H1 (cell line): ENCODE results near the gene NOL3. TPM values are rescaled to one million over a fixed set of nuclear protein-coding genes. Genes with fewer than 3 reads are reported as not detected.

Source experiments
- ASH2L ChIP-seq: fragments of 200-600, 300-600 bp; sonication (generic); IDR thresholded peaks from one replicate; pipeline ENCODE4 v1.7.1; 2017; ENCODE audit warnings: low read length
- CBX5 ChIP-seq: fragments of 300-800, 300-1000 bp; sonication (generic); IDR thresholded peaks from 2 replicates; pipeline ENCODE4 v1.7.1; 2016; ENCODE audit warnings: antibody characterized with exemption, low read length, low read depth
- CEBPB ChIP-seq: IDR thresholded peaks from 2 replicates; pipeline ENCODE4 v1.6.1; 2012; ENCODE audit warnings: low read depth, low read length
- CHD1 ChIP-seq: IDR thresholded peaks from 2 replicates; pipeline ENCODE4 v1.6.1; 2012; ENCODE audit warnings: low read depth, low read length, improper control_type of control experiment
- CHD2 ChIP-seq: IDR thresholded peaks from 2 replicates; pipeline ENCODE4 v1.6.1; 2012; ENCODE audit warnings: low read length, improper control_type of control experiment
- CREB1 ChIP-seq: IDR thresholded peaks from 2 replicates; pipeline ENCODE4 v1.6.1; 2012; ENCODE audit warnings: inconsistent platforms
- E2F6 ChIP-seq: IDR thresholded peaks from 2 replicates; pipeline ENCODE4 v1.6.1; 2012; ENCODE audit warnings: inconsistent platforms
- EGR1 ChIP-seq: IDR thresholded peaks from 2 replicates; pipeline ENCODE4 v1.6.1; 2011; ENCODE audit warnings: low read depth, low read length, borderline replicate concordance
- HDAC6 ChIP-seq: IDR thresholded peaks from one replicate; pipeline ENCODE4 v1.7.1; 2012; ENCODE audit warnings: low read depth, mild to moderate bottlenecking, inconsistent platforms, low read length, moderate library complexity
- KDM4A ChIP-seq: IDR thresholded peaks from one replicate; pipeline ENCODE4 v1.7.1; 2012; ENCODE audit warnings: low read depth, mild to moderate bottlenecking, moderate library complexity, low read length, inconsistent platforms; ENCODE audit not compliant: severe bottlenecking
- KDM5A ChIP-seq: fragments of 200-600 bp; IDR thresholded peaks from 2 replicates; pipeline ENCODE4 v1.7.1; 2012; ENCODE audit warnings: mild to moderate bottlenecking, low read length, inconsistent platforms, mixed read lengths
- MAX ChIP-seq: IDR thresholded peaks from 2 replicates; pipeline ENCODE4 v1.6.1; 2012; ENCODE audit warnings: inconsistent platforms
- NANOG ChIP-seq: IDR thresholded peaks from 2 replicates; pipeline ENCODE4 v1.6.1; 2011; ENCODE audit warnings: low read length, low read depth, mild to moderate bottlenecking, inconsistent platforms; ENCODE audit not compliant: insufficient read depth, poor library complexity, severe bottlenecking
- PHF8 ChIP-seq: fragments of 200-600 bp; sonication (generic); conservative IDR thresholded peaks from 2 replicates; pipeline ENCODE4 v1.7.1; 2012; ENCODE audit warnings: low read depth, mild to moderate bottlenecking, inconsistent platforms, low read length, moderate library complexity
- POLR2A ChIP-seq, 2 experiments: IDR thresholded peaks; 1 replicate in 1 of 2; 2 replicates in 1 of 2; pipeline ENCODE4 v1.6.1; 2011; ENCODE audit warnings: low read depth in 2 of 2, low read length in 2 of 2, mild to moderate bottlenecking in 2 of 2; ENCODE audit errors: control extremely low read depth in 1 of 2
- POLR2AphosphoS5 ChIP-seq: IDR thresholded peaks from 2 replicates; pipeline ENCODE4 v1.6.1; 2011; ENCODE audit warnings: low read depth, low read length
- RBBP5 ChIP-seq: IDR thresholded peaks from 2 replicates; pipeline ENCODE4 v1.7.1; 2012; ENCODE audit warnings: low read depth, mild to moderate bottlenecking, inconsistent platforms, low read length, moderate library complexity, borderline replicate concordance
- SIN3A ChIP-seq, 2 experiments: IDR thresholded peaks in 1 of 2; conservative IDR thresholded peaks in 1 of 2; 2 replicates each; pipeline ENCODE4 v1.6.1; 2011 to 2012; ENCODE audit warnings: low read length in 2 of 2, improper control_type of control experiment in 1 of 2, low read depth in 1 of 2, mild to moderate bottlenecking in 1 of 2
- SIRT6 ChIP-seq: IDR thresholded peaks from one replicate; pipeline ENCODE4 v1.7.1; 2012; ENCODE audit warnings: low read length, inconsistent platforms
- SP1 ChIP-seq: IDR thresholded peaks from 2 replicates; pipeline ENCODE4 v1.6.1; 2011; ENCODE audit warnings: low read depth, low read length
- TAF1 ChIP-seq: IDR thresholded peaks from 2 replicates; pipeline ENCODE4 v1.6.1; 2011; ENCODE audit warnings: mild to moderate bottlenecking, low read depth, low read length
- TBP ChIP-seq: IDR thresholded peaks from 2 replicates; pipeline ENCODE4 v1.6.1; 2011; ENCODE audit warnings: low read depth, low read length, improper control_type of control experiment
- USF2 ChIP-seq: IDR thresholded peaks from 2 replicates; pipeline ENCODE4 v1.6.1; 2011; ENCODE audit warnings: low read length, improper control_type of control experiment
- YY1 ChIP-seq: IDR thresholded peaks from 2 replicates; pipeline ENCODE4 v1.6.1; 2011; ENCODE audit warnings: low read depth, mild to moderate bottlenecking, low read length
- polyA plus RNA-seq, 7 experiments: library from polyadenylated mRNA; depleted of rRNA in 3 of 7; stranded (reverse) in 5 of 7; unstranded in 2 of 7; fragments of >200 nt in 5 of 7; fragments of 200-250 nt in 2 of 7; gene quantifications; 1 replicate in 5 of 7; 2 replicates in 1 of 7; 4 replicates in 1 of 7; pipeline versions ENCODE4 v1.2.1 to v1.2.3, GENCODE V29; 2011 to 2013; ENCODE audit warnings: missing spikeins in 2 of 7, mixed read lengths in 2 of 7
- total RNA-seq: library from RNA; stranded (reverse); fragmentation: NEBNext Ultra II Directional; extraction: Animal tissue kit (Norgen Biotek cat#: 25700); gene quantifications from 2 replicates; pipeline ENCODE4 v1.2.1, GENCODE V29; 2021

NOL3 gene
- total and polyA plus RNA-seq, 2 of the 8 experiments (the other 6 are each of a cell fraction or from before 2014, with no cell fraction given), result 2.2 to 4.6 TPM

- TF ChIP-seq EGR1 (no peak), SIRT6 (no peak), USF2 (0 out of 2 replicates have a peak, but pooled peaks have one; percentile 3), CHD1 (no peak), CBX5 (no peak), NANOG (peak; percentile 36), PHF8 (peak; percentile 53; the same call in 1 of the 2 replicates), RBBP5 (peak; percentile 79; the same call in 1 of the 2 replicates), CREB1 (peak; percentile 66), POLR2AphosphoS5 (peak; percentile 51; the same call in 1 of the 2 replicates), ASH2L (peak; percentile 59), E2F6 (peak; percentile 89), TBP (peak; percentile 16; the same call in 1 of the 2 replicates), CEBPB (no peak), KDM5A (no peak), MAX (peak; percentile 96), HDAC6 (no peak), SP1 (no peak), YY1 (0 out of 2 replicates have a peak, but pooled peaks have one; percentile 27), SIN3A (conservative IDR thresholded peaks at IDR 0.05 in 1 of 2, IDR thresholded peaks at IDR 0.05 in 1 of 2; ENCODE audit: low read depth in 1 of 2, low read length in 2 of 2) (peak in 1 of 2 experiments; percentile 86; a peak in 2 of 4 replicates), POLR2A (IDR thresholded peaks at IDR 0.05; ENCODE audit: control extremely low read depth in 1 of 2, low read depth in 2 of 2, low read length in 2 of 2) (peak in 1 of 2 experiments; percentile 53; a peak in 1 of 3 replicates), KDM4A (peak; percentile 40), TAF1 (peak; percentile 57), CHD2 (no peak)
These were observed 28.9 kb downstream of the NOL3 start, which contains the start of gene ELMO3 (continued) for GRCh38 chr16:67199011-67199807.
